H1 (cell line): ENCODE measurements around the gene NAPA. TPM values are rescaled to one million over a fixed set of nuclear protein-coding genes. Genes with fewer than 3 reads are reported as not detected.

Experiments used
- SP1 ChIP-seq: IDR thresholded peaks from 2 replicates; pipeline ENCODE4 v1.6.1; 2011; ENCODE audit warnings: low read depth, low read length
- polyA plus RNA-seq, 7 experiments: library from polyadenylated mRNA; depleted of rRNA in 3 of 7; stranded (reverse) in 5 of 7; unstranded in 2 of 7; fragments of >200 nt in 5 of 7; fragments of 200-250 nt in 2 of 7; gene quantifications; 1 replicate in 5 of 7; 2 replicates in 1 of 7; 4 replicates in 1 of 7; pipeline versions ENCODE4 v1.2.1 to v1.2.3, GENCODE V29; 2011 to 2013; ENCODE audit warnings: missing spikeins in 2 of 7, mixed read lengths in 2 of 7
- total RNA-seq: library from RNA; stranded (reverse); fragmentation: NEBNext Ultra II Directional; extraction: Animal tissue kit (Norgen Biotek cat#: 25700); gene quantifications from 2 replicates; pipeline ENCODE4 v1.2.1, GENCODE V29; 2021

NAPA gene
- total and polyA plus RNA-seq, 2 of the 8 experiments (the other 6 are each of a cell fraction or from before 2014, with no cell fraction given) = 58.5 to 78.2 TPM

GRCh38 chr19:47464675-47465419 lies 50.0 kb downstream of the NAPA start (continued):
- no peak for TF ChIP-seq SP1
